HAP-1 (cell line): ENCODE data around the gene PHYKPL.
A peak's percentile ranks its signal among the peaks of the same experiment; 100 is the strongest.

Experiments
- DNase-seq, 2 experiments: peaks; one replicate each; pipeline ENCODE4 v3.0.0-alpha.2; 2016 to 2020; ENCODE audit warnings: low spot score in 2 of 2
- H3K27me3 ChIP-seq: fragments of 250-450 bp; sonication (Bioruptor Pico); 2 replicates; pipeline ENCODE4 v1.5.1; 2020; ENCODE audit warnings: low read depth, mild to moderate bottlenecking, moderate library complexity
- H3K36me3 ChIP-seq: fragments of 250-450 bp; sonication (Bioruptor Pico); replicated peaks from 2 replicates; pipeline ENCODE4 v1.5.1; 2020; ENCODE audit warnings: mild to moderate bottlenecking
- H3K4me1 ChIP-seq: fragments of 250-450 bp; sonication (Bioruptor Pico); 2 replicates; pipeline ENCODE4 v1.5.1; 2020; ENCODE audit warnings: mild to moderate bottlenecking
- H3K4me3 ChIP-seq: fragments of 250-450 bp; sonication (Bioruptor Pico); 2 replicates; pipeline ENCODE4 v1.5.1; 2020; ENCODE audit warnings: mild to moderate bottlenecking, moderate library complexity
- H3K9me3 ChIP-seq: fragments of 250-450 bp; sonication (Bioruptor Pico); 2 replicates; pipeline ENCODE4 v1.5.1; 2020; ENCODE audit warnings: mild to moderate bottlenecking, moderate library complexity
- in situ Hi-C: fragments of 300-500 bp; cut with MboI; formaldehyde crosslinking; loops from 3 replicates; pipeline ENCODE4 v1.14.3; 2020; ENCODE audit warnings: low sequenced_read_pairs, inconsistent platforms, mixed read lengths

Gene PHYKPL

GRCh38 chr5:178208540-178209227 is 23.9 kb downstream of the PHYKPL start:
- peak in 1 of 2 experiments; percentile 37 for DNase-seq
- no peaks in the 10 kb centered on the region for H3K27me3 ChIP-seq
- H3K9me3 ChIP-seq: no peaks in the 10 kb centered on the region
- peaks cover 7% of the 10 kb centered on the region for H3K4me1 ChIP-seq
- peaks cover 92% of the 10 kb centered on the region for H3K36me3 ChIP-seq
- in situ Hi-C loops: no loop called here
- no peak overlapping the region for H3K4me3 ChIP-seq

- peaks cover 84% of the 10 kb centered on the region for H3K36me3 ChIP-seq
- H3K27me3 ChIP-seq: no peaks in the 10 kb centered on the region
- H3K4me3 ChIP-seq: no peak overlapping the region
- H3K9me3 ChIP-seq: no peaks in the 10 kb centered on the region
- no peak for DNase-seq
- in situ Hi-C loops: no loop called here
- peaks cover 7% of the 10 kb centered on the region for H3K4me1 ChIP-seq
Observed at GRCh38 chr5:178207917-178208280, 24.7 kb downstream of the PHYKPL start.

- Histone ChIP-seq H3K36me3 (peaks cover 79% of the 10 kb centered on the region), H3K27me3 (no peaks in the 10 kb centered on the region), H3K4me1 (peaks cover 7% of the 10 kb centered on the region), H3K4me3 (no peak overlapping the region), H3K9me3 (no peaks in the 10 kb centered on the region)
- peak in 1 of 2 experiments; percentile 40 for DNase-seq
- in situ Hi-C loops: no loop called here
Observed at GRCh38 chr5:178207183-178207916, 25.3 kb downstream of the PHYKPL start.

- Histone ChIP-seq H3K4me3 (peak overlapping the region; percentile 61), H3K4me1 (peaks cover 7% of the 10 kb centered on the region), H3K9me3 (no peaks in the 10 kb centered on the region), H3K36me3 (peaks cover 69% of the 10 kb centered on the region), H3K27me3 (no peaks in the 10 kb centered on the region)
- no peak for DNase-seq
- in situ Hi-C loops: no loop called here
Observed at GRCh38 chr5:178206166-178207101, 26.2 kb downstream of the PHYKPL start.

- DNase-seq: no peak
- no peaks in the 10 kb centered on the region for H3K9me3 ChIP-seq
- peaks cover 7% of the 10 kb centered on the region for H3K4me1 ChIP-seq
- no peaks in the 10 kb centered on the region for H3K27me3 ChIP-seq
- peak overlapping the region; percentile 61 for H3K4me3 ChIP-seq
- H3K36me3 ChIP-seq: peaks cover 62% of the 10 kb centered on the region
- in situ Hi-C loops: no loop called here
Observed at GRCh38 chr5:178205749-178206047, 26.9 kb downstream of the PHYKPL start.

GRCh38 chr5:178204935-178205748 is 27.5 kb downstream of the PHYKPL start:
- H3K4me3 ChIP-seq: peak overlapping the region; percentile 61
- H3K9me3 ChIP-seq: no peaks in the 10 kb centered on the region
- in situ Hi-C loops: no loop called here
- no peaks in the 10 kb centered on the region for H3K27me3 ChIP-seq
- peak; percentile 55 to 85 for DNase-seq
- H3K4me1 ChIP-seq: peaks cover 7% of the 10 kb centered on the region
- peaks cover 57% of the 10 kb centered on the region for H3K36me3 ChIP-seq

GRCh38 chr5:178204182-178204934 is 28.2 kb downstream of the PHYKPL start, which contains the start of gene HNRNPAB:
HNRNPAB (plus strand) TSS chr5:178204533; CDS start chr5:178204838, 305 bp downstream.
- in situ Hi-C loops: no loop called here
- DNase-seq: peak; percentile 85 to 95
- no peaks in the 10 kb centered on the region for H3K9me3 ChIP-seq
- H3K4me1 ChIP-seq: peaks cover 7% of the 10 kb centered on the region
- H3K36me3 ChIP-seq: peaks cover 49% of the 10 kb centered on the region
- H3K27me3 ChIP-seq: no peaks in the 10 kb centered on the region
- H3K4me3 ChIP-seq: peak within 1 kb of the TSS; percentile 61

- Histone ChIP-seq H3K27me3 (no peaks in the 10 kb centered on the region), H3K9me3 (no peaks in the 10 kb centered on the region), H3K36me3 (peaks cover 42% of the 10 kb centered on the region), H3K4me3 (peak overlapping the region; percentile 61), H3K4me1 (peaks cover 7% of the 10 kb centered on the region)
- in situ Hi-C loops: no loop called here
- no peak for DNase-seq
Observed at GRCh38 chr5:178203670-178204181, 28.9 kb downstream of the PHYKPL start.

- DNase-seq: no peak
- no peaks in the 10 kb centered on the region for H3K9me3 ChIP-seq
- H3K4me1 ChIP-seq: peaks cover 7% of the 10 kb centered on the region
- no peak overlapping the region for H3K4me3 ChIP-seq
- peaks cover 30% of the 10 kb centered on the region for H3K36me3 ChIP-seq
- no peaks in the 10 kb centered on the region for H3K27me3 ChIP-seq
- in situ Hi-C loops: no loop called here
Observed at GRCh38 chr5:178202541-178202940, 30.1 kb downstream of the PHYKPL start.

- Histone ChIP-seq H3K4me3 (no peak overlapping the region), H3K27me3 (no peaks in the 10 kb centered on the region), H3K9me3 (no peaks in the 10 kb centered on the region), H3K4me1 (peaks cover 7% of the 10 kb centered on the region), H3K36me3 (peaks cover 24% of the 10 kb centered on the region)
- DNase-seq: no peak
- in situ Hi-C loops: no loop called here
Observed at GRCh38 chr5:178201927-178202235, 30.7 kb downstream of the PHYKPL start.

- no peaks in the 10 kb centered on the region for H3K9me3 ChIP-seq
- no peaks in the 10 kb centered on the region for H3K27me3 ChIP-seq
- in situ Hi-C loops: no loop called here
- peaks cover 5% of the 10 kb centered on the region for H3K4me1 ChIP-seq
- no peak for DNase-seq
- H3K36me3 ChIP-seq: peaks cover 19% of the 10 kb centered on the region
- H3K4me3 ChIP-seq: no peak overlapping the region
Observed at GRCh38 chr5:178201221-178201926, 31.2 kb downstream of the PHYKPL start.
